ENCODE measurements around the gene KIAA1671. TPM values are rescaled to one million over a fixed set of nuclear protein-coding genes. Genes with fewer than 3 reads are reported as not detected.
"Not testable (repeated sequence)": the region's sequence is repeated elsewhere in the genome, so short reads cannot be mapped to it uniquely, and the experiment has no call there.

KIAA1671 gene
- total RNA-seq: 10 to 100 TPM; 35.0 to 35.5 TPM

DNA sequence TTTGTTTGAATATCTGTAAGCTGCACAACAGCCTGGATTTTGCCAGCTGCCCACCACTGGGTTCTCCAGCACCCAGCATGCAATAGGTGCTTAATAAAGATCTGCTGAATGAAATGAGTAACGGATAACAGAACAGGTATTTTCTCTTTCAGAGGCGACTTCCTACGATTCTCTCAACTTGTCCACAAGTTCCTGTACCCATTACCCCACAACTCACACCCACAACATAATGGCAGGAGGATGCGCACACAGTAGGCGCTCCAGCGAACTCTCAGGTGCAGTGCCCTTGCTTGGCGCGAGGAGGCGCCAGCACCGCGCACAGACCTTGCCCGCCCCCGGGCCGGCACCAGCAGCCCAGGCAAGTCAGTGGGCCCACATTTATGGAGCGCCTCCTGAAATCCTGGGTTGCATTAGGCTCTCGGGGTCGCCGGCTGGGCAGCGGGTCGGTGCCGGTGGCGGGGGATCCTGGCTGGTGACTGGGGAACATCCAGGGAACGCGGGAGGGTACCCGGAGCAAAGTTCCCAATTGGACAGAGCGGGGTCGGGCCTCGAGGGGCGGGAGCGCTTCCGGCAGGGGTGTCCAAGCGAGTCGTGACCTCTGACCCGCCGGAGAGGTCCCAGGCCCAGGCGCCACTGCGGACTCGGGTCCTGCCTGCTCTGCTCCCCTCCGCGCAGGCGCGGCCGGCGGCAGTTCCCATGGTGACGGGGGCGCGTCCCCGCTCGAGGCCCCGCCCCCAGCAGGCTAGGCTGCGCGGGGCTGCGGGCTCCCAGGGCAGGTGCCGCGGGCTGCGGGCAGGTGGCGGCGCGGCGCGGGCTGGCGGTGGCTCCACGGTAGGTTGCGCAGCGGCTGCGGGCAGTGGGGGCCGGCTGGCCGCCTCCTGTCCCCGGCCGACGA, at the start of gene KIAA1671:
TSS of gene KIAA1671 (plus strand) at position 775 of the 895 bp plus-strand sequence. CDS start 75,284 bp downstream, outside the sequence.
- peaks cover 12% of the 10 kb centered on the region for H3K36me3 Mint-ChIP-seq (ENCODE audit: low read depth)
- no peaks in the 10 kb centered on the region for H3K9me3 Mint-ChIP-seq
- H3K27me3 Mint-ChIP-seq: peaks cover 68% of the 10 kb centered on the region
- peak within 1 kb of the TSS; percentile 75 for H3K27ac Mint-ChIP-seq
- POLR2A ChIA-PET: interaction anchor here (0.8 to 2.0 kb wide), 5 partner anchors 33 to 96 kb away, joined by 3 to 9 read pairs (median 4); no protein-coding TSS in a partner anchor
- DNase-seq: peak; percentile 92
- peaks cover 57% of the 10 kb centered on the region for H3K4me1 Mint-ChIP-seq
- CTCF ChIA-PET: interaction anchor here (0.9 to 6.5 kb wide), 7 partner anchors 10 to 105 kb away, joined by 3 to 95 read pairs (median 5); no protein-coding TSS in a partner anchor
- peak within 1 kb of the TSS; percentile 90 for H3K4me3 Mint-ChIP-seq

DNA sequence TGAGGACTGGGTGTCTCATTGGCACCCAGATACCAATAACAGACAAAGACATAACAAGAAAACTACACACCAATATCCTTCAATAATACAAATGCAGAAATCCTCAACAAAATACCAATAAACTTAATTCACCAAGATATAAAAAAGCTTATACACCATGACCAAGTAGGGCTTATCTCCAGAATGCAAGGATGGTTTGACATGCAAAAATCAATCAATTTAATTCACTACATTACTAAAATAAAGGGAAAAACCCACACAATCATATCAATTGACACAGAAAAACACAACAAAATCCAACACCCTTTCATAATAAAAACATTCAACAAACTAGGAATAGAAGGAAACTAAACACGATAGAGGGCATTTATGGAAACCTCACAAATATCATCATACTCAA, 46.6 kb upstream of the KIAA1671 start:
- Mint-ChIP-seq H3K4me3 (no peak overlapping the region), H3K4me1 (no peaks in the 10 kb centered on the region), H3K36me3 (ENCODE audit: low read depth) (peaks cover 10% of the 10 kb centered on the region), H3K27ac (no peak overlapping the region), H3K27me3 (no peaks in the 10 kb centered on the region), H3K9me3 (peaks cover 19% of the 10 kb centered on the region)
- ChIA-PET POLR2A (no interaction called here), CTCF (no interaction called here)
- no peak for DNase-seq

DNA sequence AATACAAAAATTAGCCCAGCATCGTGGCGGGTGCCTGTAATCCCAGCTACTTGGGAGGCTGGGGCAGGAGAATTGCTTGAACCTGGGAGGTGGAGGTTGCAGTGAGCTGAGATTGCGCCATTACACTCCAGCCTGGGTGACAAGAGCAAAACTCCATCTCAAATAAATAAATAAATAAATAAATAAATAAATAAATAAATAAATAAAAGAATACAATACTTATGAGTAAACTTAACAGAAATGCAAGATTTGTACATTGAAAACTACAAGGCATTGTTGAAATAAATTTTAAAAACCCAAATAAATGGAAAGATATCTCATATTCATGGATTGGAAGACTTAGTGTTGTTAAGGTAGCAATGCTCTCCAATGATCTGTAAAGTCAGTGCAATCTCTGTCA, 45.4 kb upstream of the KIAA1671 start:
- H3K27ac Mint-ChIP-seq, CTCF ChIA-PET, H3K4me1 Mint-ChIP-seq, H3K4me3 Mint-ChIP-seq, H3K27me3 Mint-ChIP-seq, DNase-seq, POLR2A ChIA-PET: not testable (repeated sequence)
- peaks cover 10% of the 10 kb centered on the region for H3K36me3 Mint-ChIP-seq (ENCODE audit: low read depth)
- H3K9me3 Mint-ChIP-seq: peaks cover 19% of the 10 kb centered on the region

DNA sequence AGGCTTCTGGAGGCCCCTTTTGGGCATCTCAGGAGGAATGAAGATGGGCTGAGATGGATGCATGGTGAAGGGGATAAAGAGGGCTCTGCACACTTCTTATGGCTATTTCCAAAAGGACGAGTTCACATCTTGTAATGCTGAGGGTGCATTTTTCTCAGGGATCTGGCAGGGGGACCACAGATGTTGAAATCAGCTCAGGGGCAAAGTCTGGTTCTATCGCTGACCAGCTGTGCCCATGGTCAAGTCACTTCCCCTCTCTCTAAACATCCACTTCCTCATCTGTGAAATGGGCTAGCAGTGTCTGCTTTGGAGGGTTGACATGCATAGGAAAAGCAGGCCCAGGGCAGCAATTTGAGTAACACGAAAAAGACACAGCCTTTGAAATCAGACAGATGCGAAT, 32.5 kb upstream of the KIAA1671 start:
- H3K4me3 Mint-ChIP-seq: no peak overlapping the region
- CTCF ChIA-PET: no interaction called here
- DNase-seq: no peak
- H3K9me3 Mint-ChIP-seq: no peaks in the 10 kb centered on the region
- H3K27me3 Mint-ChIP-seq: no peaks in the 10 kb centered on the region
- H3K27ac Mint-ChIP-seq: no peak overlapping the region
- H3K36me3 Mint-ChIP-seq (ENCODE audit: low read depth): no peaks in the 10 kb centered on the region
- POLR2A ChIA-PET: no interaction called here
- H3K4me1 Mint-ChIP-seq: no peaks in the 10 kb centered on the region

DNA sequence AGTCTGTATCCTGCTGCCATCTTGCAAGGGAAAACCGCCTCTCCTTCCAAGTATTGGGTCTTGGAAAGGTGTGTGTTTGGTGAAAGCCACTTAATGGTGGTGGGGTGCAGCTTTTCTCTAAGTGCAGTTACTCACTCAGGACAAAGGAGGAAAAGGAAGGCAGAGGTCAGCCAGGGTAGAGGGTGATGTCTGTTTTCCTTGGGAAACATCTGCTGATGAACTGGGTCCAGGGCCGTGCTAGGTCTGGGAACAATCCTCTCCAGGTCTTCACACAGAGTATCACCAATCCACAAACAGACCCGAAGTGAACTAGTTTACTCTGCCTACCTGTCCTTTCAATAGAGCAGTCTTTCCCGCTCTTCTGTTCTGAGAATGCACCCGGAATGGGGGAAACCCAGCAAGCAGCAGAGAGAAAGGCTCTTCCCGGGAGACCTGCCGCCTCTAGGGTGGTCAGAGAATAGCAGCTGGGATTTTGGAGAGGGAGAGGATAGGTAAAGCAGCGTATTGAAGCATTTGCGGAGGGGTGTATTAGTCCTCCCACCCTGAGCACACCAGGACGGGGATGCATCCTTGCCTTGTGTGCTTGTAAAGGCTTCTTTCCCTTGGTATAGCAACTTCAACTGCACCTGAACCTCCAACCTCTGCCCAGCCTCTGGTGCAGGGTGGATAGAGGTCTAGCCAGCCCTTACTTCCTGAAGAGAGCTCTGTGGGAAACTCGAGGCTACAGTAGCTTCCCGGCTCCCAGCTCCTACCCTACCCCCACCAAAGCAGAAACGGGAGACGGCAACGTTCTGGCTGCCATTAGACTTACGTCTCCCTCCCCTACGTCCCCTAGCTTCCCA, 26.7 kb upstream of the KIAA1671 start:
- POLR2A ChIA-PET: no interaction called here
- Mint-ChIP-seq H3K27ac (no peak overlapping the region), H3K9me3 (peaks cover 2% of the 10 kb centered on the region), H3K27me3 (peaks cover 8% of the 10 kb centered on the region), H3K36me3 (ENCODE audit: low read depth) (no peaks in the 10 kb centered on the region), H3K4me1 (no peaks in the 10 kb centered on the region), H3K4me3 (no peak overlapping the region)
- DNase-seq: no peak
- CTCF ChIA-PET: no interaction called here

DNA sequence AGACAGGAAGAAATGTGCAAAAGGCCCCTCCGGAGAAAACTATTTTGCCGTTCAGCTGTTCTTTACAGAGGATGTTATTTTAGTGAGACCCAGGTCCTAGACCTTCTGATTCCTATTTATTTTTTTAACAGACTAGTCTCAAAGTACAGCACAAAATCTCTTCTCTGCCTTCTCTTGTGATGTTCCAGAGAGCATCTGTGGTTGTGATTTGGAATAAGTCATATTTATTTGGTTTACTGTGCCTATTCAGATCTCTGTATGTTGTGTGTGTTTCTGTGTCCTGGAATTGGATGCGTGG, 26.1 kb upstream of the KIAA1671 start:
- Mint-ChIP-seq H3K4me1 (no peaks in the 10 kb centered on the region), H3K27ac (no peak overlapping the region), H3K27me3 (peaks cover 13% of the 10 kb centered on the region), H3K9me3 (peaks cover 2% of the 10 kb centered on the region), H3K4me3 (no peak overlapping the region), H3K36me3 (ENCODE audit: low read depth) (no peaks in the 10 kb centered on the region)
- DNase-seq: no peak
- CTCF ChIA-PET: no interaction called here
- POLR2A ChIA-PET: no interaction called here

DNA sequence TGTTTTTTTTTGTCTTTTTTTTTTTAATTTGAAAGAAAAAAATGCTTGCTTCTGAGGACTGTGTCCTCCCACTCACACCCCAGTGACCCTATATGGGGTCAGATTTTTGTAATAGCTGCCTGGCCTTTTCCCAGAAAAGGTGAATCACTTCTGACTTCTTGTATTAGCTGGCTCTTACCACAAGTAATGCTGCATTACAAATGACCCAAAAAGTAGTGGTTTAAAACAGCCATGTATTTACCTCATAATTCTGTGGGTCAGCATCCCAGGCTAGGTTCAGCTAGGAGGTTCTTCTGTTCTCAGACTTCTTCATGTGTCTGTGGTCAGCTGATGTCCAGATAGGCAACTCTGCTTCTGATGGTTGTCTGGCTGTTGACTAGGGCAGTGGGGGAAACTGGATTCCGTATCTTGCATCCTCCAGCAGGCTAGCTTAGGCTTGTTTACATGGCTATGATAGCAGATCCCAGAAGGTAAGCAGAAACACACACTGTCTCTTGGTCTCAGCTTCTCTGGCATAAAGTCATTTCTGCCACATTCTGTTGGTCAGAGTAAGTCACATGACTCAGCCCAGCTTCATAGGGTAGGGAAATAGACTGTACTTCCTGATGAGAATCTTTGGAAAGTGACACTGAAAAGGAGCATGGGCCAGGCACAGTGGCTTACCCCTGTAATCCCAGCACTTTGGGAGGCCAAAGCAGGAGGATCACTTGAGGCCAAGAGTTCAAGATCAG, 25.5 kb upstream of the KIAA1671 start:
- H3K9me3 Mint-ChIP-seq: peaks cover 2% of the 10 kb centered on the region
- H3K4me1 Mint-ChIP-seq: no peaks in the 10 kb centered on the region
- no peak overlapping the region for H3K27ac Mint-ChIP-seq
- DNase-seq: no peak
- no peaks in the 10 kb centered on the region for H3K36me3 Mint-ChIP-seq (ENCODE audit: low read depth)
- ChIA-PET POLR2A (interaction anchor here (1.4 kb wide), 1 partner anchor 127 kb away, joined by 3 read pairs; no protein-coding TSS in a partner anchor), CTCF (interaction anchor here (0.7 kb wide), 1 partner anchor 10 kb away, joined by 3 read pairs; no protein-coding TSS in a partner anchor)
- peaks cover 20% of the 10 kb centered on the region for H3K27me3 Mint-ChIP-seq
- no peak overlapping the region for H3K4me3 Mint-ChIP-seq

DNA sequence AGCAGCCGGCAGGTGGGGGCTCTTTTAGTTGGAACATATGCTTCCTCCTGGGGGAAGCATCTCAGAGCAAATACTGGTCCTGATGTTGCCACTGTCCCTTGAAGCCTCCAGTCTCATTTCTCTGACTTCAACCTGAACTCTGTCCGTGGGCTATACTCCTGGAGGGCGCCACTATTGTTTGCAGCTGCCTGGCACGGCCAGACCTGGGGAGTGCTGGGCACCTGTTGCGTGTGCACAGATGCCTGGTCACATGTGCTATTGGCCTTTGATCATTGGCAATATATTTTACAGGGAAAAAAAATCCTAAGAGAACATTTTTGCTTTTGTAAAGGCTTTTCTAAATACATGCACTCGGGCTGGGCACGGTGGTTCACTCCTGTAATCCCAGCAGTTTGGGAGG, 24.2 kb upstream of the KIAA1671 start:
- CTCF ChIA-PET: no interaction called here
- Mint-ChIP-seq H3K9me3 (peaks cover 2% of the 10 kb centered on the region), H3K36me3 (ENCODE audit: low read depth) (no peaks in the 10 kb centered on the region), H3K27ac (no peak overlapping the region), H3K4me3 (no peak overlapping the region), H3K4me1 (no peaks in the 10 kb centered on the region), H3K27me3 (peaks cover 28% of the 10 kb centered on the region)
- no peak for DNase-seq
- POLR2A ChIA-PET: no interaction called here

DNA sequence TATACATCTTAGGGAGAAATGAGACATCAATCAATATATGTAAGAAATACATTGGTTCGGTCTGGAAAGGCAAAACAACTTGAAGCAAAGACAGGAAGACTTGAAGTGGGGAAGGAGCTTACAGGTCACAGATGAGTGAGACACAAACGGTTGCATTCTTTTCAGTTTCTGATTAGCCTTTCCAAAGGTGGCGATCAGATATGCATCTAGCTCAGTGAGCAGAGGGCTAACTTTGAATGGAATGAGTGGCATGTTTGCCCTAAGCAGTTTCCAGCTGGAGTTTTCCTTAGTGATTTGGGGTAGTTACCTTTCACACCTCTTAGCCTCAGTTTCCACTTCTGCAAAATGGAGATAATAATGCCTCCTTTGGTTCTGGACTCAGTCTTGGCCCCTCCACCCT, 21.8 kb upstream of the KIAA1671 start:
- Mint-ChIP-seq H3K27me3 (peaks cover 28% of the 10 kb centered on the region), H3K4me3 (no peak overlapping the region), H3K4me1 (no peaks in the 10 kb centered on the region), H3K9me3 (peaks cover 2% of the 10 kb centered on the region), H3K27ac (no peak overlapping the region), H3K36me3 (ENCODE audit: low read depth) (no peaks in the 10 kb centered on the region)
- no peak for DNase-seq
- CTCF ChIA-PET: interaction anchor here (1.2 to 1.5 kb wide), 2 partner anchors 8 to 21 kb away, joined by 4 to 5 read pairs; no protein-coding TSS in a partner anchor
- POLR2A ChIA-PET: no interaction called here

DNA sequence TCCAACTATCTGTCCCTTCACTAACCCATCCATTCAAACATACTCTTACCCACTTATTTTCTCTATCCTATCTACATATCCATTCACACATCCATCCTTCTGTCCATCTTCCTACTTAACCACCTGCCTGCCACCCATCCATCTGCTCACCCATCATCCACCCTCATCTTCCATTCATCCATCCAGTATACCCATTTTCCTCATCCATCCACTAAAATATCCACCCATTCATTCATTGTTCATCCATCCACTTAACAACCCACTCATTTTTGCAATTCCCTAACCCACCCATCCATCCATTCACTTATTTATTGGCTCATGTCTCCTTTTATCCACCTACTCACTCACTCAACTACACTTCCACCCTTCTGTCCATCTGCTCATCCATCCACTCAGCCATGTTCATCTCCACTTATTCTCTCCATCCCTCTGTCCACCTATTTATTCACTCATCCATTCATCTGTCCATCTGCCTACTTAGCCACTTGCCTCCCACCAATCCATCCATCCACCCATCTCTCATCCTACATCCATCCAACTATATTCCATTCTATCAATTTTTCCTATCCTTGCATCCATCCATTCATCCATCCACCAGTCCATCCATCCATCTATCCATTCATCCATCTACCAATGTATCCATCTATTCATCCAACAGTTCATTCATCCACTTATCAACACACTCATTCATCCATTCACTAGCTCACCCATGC, 16.6 kb upstream of the KIAA1671 start:
- Mint-ChIP-seq H3K4me1 (no peaks in the 10 kb centered on the region), H3K27ac (no peak overlapping the region), H3K36me3 (ENCODE audit: low read depth) (no peaks in the 10 kb centered on the region), H3K4me3 (no peak overlapping the region), H3K27me3 (peaks cover 24% of the 10 kb centered on the region), H3K9me3 (no peaks in the 10 kb centered on the region)
- no peak for DNase-seq
- POLR2A ChIA-PET: no interaction called here
- CTCF ChIA-PET: interaction anchor here (4.7 to 5.1 kb wide), 2 partner anchors 113 to 119 kb away, joined by 46 to 63 read pairs; no protein-coding TSS in a partner anchor

DNA sequence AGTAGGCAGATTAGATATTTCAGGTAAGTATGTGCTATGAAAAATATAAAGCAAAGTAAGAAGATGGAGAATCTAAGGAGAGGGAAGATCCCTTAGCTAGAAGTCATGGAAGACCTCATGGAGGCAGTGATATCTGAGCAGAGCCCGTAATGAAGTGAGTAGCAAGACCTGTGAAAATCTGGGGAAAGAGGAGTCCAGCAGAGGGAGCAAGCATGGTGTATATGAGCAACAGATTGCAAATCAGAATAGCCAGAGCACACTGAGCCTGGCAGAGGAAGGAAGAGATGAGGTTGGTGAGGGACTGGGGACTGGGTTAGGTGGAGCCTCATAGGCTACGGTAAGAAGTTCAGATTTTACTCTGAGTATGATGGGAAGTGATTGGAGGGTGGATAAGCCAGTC, 15.4 kb upstream of the KIAA1671 start:
- Mint-ChIP-seq H3K4me3 (no peak overlapping the region), H3K27me3 (peaks cover 12% of the 10 kb centered on the region)

DNA sequence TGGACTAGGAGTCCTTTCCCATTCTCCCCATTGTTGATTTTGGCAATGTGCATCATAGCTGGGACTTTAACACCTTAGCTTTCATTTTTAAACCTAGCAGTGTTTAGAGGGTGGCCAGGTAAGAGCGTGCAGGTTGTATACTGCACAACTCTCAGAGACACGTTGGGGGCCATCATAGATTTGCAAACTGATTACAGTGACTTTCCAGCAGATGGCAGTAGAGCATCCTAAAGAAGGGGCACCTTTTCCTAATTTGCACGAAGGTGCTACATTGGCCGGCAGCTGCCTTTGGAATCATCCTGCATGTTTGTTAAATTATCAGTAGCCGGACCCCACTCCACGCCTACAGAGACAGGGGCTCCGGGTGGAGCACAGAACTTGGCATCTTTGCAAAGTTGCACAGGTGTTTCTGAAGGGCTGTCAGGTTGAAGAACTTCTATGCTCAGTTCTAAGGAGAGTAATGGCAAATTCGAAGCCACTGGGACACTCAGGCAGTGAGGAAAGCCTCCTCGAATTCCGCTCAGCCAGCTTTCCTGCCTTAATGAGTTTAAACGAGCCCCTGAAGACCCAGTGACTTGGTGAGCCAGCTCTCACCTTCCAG, 13.7 kb upstream of the KIAA1671 start:
- ChIA-PET POLR2A (interaction anchor here (1.1 kb wide), 1 partner anchor 32 kb away, joined by 3 read pairs; no protein-coding TSS in a partner anchor), CTCF (interaction anchor here (0.6 to 5.1 kb wide), 18 partner anchors 9 to 228 kb away, joined by 3 to 63 read pairs (median 4); no protein-coding TSS in a partner anchor)
- no peaks in the 10 kb centered on the region for H3K9me3 Mint-ChIP-seq
- no peaks in the 10 kb centered on the region for H3K36me3 Mint-ChIP-seq (ENCODE audit: low read depth)
- H3K27me3 Mint-ChIP-seq: peaks cover 12% of the 10 kb centered on the region
- peak; percentile 35 for DNase-seq
- H3K4me3 Mint-ChIP-seq: no peak overlapping the region
- no peak overlapping the region for H3K27ac Mint-ChIP-seq
- H3K4me1 Mint-ChIP-seq: no peaks in the 10 kb centered on the region

More for the DNA sequence above, 15.4 kb upstream of the KIAA1671 start:
- peak; percentile 23 for DNase-seq
- CTCF ChIA-PET: interaction anchor here (1.0 to 5.1 kb wide), 6 partner anchors 10 to 168 kb away, joined by 3 to 63 read pairs (median 14); no protein-coding TSS in a partner anchor
- H3K36me3 Mint-ChIP-seq (ENCODE audit: low read depth): no peaks in the 10 kb centered on the region
- H3K4me1 Mint-ChIP-seq: no peaks in the 10 kb centered on the region
- POLR2A ChIA-PET: interaction anchor here (1.0 kb wide), 1 partner anchor 112 kb away, joined by 3 read pairs; no protein-coding TSS in a partner anchor
- H3K27ac Mint-ChIP-seq: no peak overlapping the region
- no peaks in the 10 kb centered on the region for H3K9me3 Mint-ChIP-seq
